Measurements from ENCODE around the gene ZSCAN10. TPM values are rescaled to one million over a fixed set of nuclear protein-coding genes. Genes with fewer than 3 reads are reported as not detected.

The ZSCAN10 gene
- total RNA-seq, 1 experiment from 2014 or later = 0.76 TPM

DNA sequence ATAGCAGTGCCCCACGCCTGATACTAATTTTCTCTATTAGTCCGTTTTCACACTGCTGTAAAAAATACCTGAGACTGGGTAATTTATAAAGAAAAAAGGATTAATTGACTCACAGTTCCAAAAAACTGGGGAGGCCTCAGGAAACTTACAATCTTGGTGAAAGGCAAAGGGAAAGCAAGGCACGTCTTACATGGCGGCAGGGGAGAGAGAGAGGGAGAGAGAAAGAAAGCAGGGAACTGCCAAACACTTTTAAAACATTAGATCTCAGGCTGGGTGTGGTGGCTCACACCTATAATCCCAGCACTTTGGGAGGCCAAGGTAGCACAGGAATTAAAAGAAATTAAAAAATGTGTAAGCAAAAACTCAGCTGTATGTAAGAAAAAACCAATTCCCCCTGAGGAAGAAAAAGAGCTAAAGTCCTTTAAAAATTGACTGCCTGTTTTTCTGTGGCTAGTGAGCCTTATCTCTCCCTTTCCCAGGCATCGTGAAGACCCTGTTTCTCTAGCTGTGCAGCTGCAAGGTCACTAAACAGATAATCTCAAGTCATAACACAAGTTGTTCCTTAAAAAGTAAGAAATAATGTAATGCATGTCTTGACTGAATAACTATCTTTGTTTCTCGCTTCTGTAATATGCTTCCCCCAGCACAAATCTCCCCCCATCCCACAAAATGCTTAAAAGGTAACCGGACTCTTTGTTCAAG is 14.0 kb downstream of the ZSCAN10 start:
- H4K20me1 ChIP-seq (ENCODE audit: insufficient read depth) = no peaks in the 10 kb centered on the region
- BruUV-seq (replicated peaks) = no TSS peak
- ChIA-PET RAD21 (ENCODE audit: low non-redundant PET in 1 of 2, low total read pairs in 2 of 2, uncharacterized antibody in 2 of 2, unreplicated experiment in 2 of 2) (no interaction called here), POLR2A (no interaction called here), CTCF (no interaction called here)
- DNase-seq (ENCODE audit: low read depth, low spot score) (no peak), ATAC-seq (no peak)
- H2AFZ ChIP-seq (ENCODE audit: low read depth, low read length, poor library complexity, severe bottlenecking) = no peak overlapping the region
- H3K27ac ChIP-seq (ENCODE audit: low read depth, low read length) = no peak overlapping the region
- H3K4me3 ChIP-seq (replicated peaks in 1 of 2; ENCODE audit: low read depth in 1 of 2, low read length in 2 of 2) = no peak overlapping the region
- no peak overlapping the region for H3K9ac ChIP-seq (ENCODE audit: low read length)
- no peak overlapping the region for H3K4me2 ChIP-seq (ENCODE audit: low read length)
- H3K27me3 ChIP-seq (ENCODE audit: insufficient read depth, low read length) = no peaks in the 10 kb centered on the region
- H3K9me3 ChIP-seq (ENCODE audit: control insufficient read depth in 1 of 2, insufficient read depth in 1 of 2, low read depth in 1 of 2, low read length in 2 of 2) = no peaks in the 10 kb centered on the region
- H3K4me1 ChIP-seq (ENCODE audit: control insufficient read depth in 1 of 2, insufficient read depth in 2 of 2, low read length in 2 of 2) = no peaks in the 10 kb centered on the region
- no peaks in the 10 kb centered on the region for H3K9me2 ChIP-seq (ENCODE audit: insufficient read depth)
- no peaks in the 10 kb centered on the region for H3K36me3 ChIP-seq (ENCODE audit: control insufficient read depth in 1 of 2, insufficient read depth in 2 of 2, low read length in 2 of 2)
- intact Hi-C loops (cut with micrococcal nuclease) = no loop called here
- H3K79me2 ChIP-seq (ENCODE audit: insufficient read depth, low read length) = no peaks in the 10 kb centered on the region
- TF ChIP-seq FOSL1 (IDR thresholded peaks at IDR 0.05; ENCODE audit: low read depth) = no peak

DNA sequence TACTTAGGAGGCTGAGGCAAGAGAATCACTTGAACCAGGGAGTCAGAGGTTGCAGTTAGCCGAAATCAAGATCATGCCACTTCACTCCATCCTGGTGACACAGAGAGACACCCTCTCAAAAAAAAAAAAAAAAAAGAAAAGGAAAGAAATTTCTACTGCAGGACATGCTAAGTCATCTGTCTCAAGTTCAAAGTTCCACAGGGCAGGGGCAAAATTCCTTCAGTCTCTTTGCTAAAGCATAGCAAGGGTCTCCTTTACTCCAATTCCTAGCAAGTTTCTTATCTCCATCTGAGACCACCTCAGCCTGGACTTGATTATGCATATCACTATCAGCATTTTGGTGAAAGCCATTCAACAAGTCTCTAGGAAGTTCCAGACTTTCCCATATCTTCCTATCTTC is 14.6 kb downstream of the ZSCAN10 start:
- H3K4me1 ChIP-seq (ENCODE audit: control insufficient read depth in 1 of 2, insufficient read depth in 2 of 2, low read length in 2 of 2) = no peaks in the 10 kb centered on the region
- H3K27ac ChIP-seq (ENCODE audit: low read depth, low read length) = no peak overlapping the region
- no peaks in the 10 kb centered on the region for H3K79me2 ChIP-seq (ENCODE audit: insufficient read depth, low read length)
- no peaks in the 10 kb centered on the region for H3K27me3 ChIP-seq (ENCODE audit: insufficient read depth, low read length)
- H3K9ac ChIP-seq (ENCODE audit: low read length) = no peak overlapping the region
- POLR2A ChIA-PET = no interaction called here
- RAD21 ChIA-PET (ENCODE audit: low non-redundant PET in 1 of 2, low total read pairs in 2 of 2, uncharacterized antibody in 2 of 2, unreplicated experiment in 2 of 2) = no interaction called here
- BruUV-seq (replicated peaks) = no TSS peak
- no peak for DNase-seq (ENCODE audit: low read depth, low spot score)
- no peak overlapping the region for H2AFZ ChIP-seq (ENCODE audit: low read depth, low read length, poor library complexity, severe bottlenecking)
- intact Hi-C loops (cut with micrococcal nuclease) = no loop called here
- no peak overlapping the region for H3K4me2 ChIP-seq (ENCODE audit: low read length)
- H3K9me3 ChIP-seq (ENCODE audit: control insufficient read depth in 1 of 2, insufficient read depth in 1 of 2, low read depth in 1 of 2, low read length in 2 of 2) = no peaks in the 10 kb centered on the region
- H4K20me1 ChIP-seq (ENCODE audit: insufficient read depth) = no peaks in the 10 kb centered on the region
- no peak overlapping the region for H3K4me3 ChIP-seq (replicated peaks in 1 of 2; ENCODE audit: low read depth in 1 of 2, low read length in 2 of 2)
- TF ChIP-seq, protein P1, sequence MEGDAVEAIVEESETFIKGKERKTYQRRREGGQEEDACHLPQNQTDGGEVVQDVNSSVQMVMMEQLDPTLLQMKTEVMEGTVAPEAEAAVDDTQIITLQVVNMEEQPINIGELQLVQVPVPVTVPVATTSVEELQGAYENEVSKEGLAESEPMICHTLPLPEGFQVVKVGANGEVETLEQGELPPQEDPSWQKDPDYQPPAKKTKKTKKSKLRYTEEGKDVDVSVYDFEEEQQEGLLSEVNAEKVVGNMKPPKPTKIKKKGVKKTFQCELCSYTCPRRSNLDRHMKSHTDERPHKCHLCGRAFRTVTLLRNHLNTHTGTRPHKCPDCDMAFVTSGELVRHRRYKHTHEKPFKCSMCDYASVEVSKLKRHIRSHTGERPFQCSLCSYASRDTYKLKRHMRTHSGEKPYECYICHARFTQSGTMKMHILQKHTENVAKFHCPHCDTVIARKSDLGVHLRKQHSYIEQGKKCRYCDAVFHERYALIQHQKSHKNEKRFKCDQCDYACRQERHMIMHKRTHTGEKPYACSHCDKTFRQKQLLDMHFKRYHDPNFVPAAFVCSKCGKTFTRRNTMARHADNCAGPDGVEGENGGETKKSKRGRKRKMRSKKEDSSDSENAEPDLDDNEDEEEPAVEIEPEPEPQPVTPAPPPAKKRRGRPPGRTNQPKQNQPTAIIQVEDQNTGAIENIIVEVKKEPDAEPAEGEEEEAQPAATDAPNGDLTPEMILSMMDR (IDR thresholded peaks at IDR 0.05 in 2 of 3, conservative IDR thresholded peaks at IDR 0.05 in 1 of 3; ENCODE audit: borderline replicate concordance in 1 of 3, insufficient read depth in 1 of 3, low read depth in 2 of 3, low read length in 2 of 3) = no peak
- TF ChIP-seq, protein P2, sequence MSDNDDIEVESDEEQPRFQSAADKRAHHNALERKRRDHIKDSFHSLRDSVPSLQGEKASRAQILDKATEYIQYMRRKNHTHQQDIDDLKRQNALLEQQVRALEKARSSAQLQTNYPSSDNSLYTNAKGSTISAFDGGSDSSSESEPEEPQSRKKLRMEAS (IDR thresholded peaks at IDR 0.05) = no peak
- TF ChIP-seq ZNF274 (IDR thresholded peaks at IDR 0.05; ENCODE audit: low read depth, low read length) (no peak), SP1 (IDR thresholded peaks at IDR 0.05; ENCODE audit: low read depth) (no peak), ELF1 (IDR thresholded peaks at IDR 0.05; ENCODE audit: borderline replicate concordance, low read depth) (no peak), TCF7L2 (IDR thresholded peaks at IDR 0.05; ENCODE audit: borderline replicate concordance, extremely low read depth, insufficient read depth, insufficient read length) (no peak), CBX3 (IDR thresholded peaks at IDR 0.05; ENCODE audit: low read depth) (no peak), SIN3A (IDR thresholded peaks at IDR 0.05; ENCODE audit: low read depth) (no peak), POLR2A (IDR thresholded peaks at IDR 0.05; ENCODE audit: borderline replicate concordance, extremely low read depth, insufficient read depth, insufficient read length) (no peak), EZH2 (IDR thresholded peaks at IDR 0.05) (no peak), SRF (IDR thresholded peaks at IDR 0.05; ENCODE audit: low read depth) (no peak), YY1 (IDR thresholded peaks at IDR 0.05; ENCODE audit: extremely low read depth, insufficient replicate concordance, low read depth, low read length) (no peak), ZFX (IDR thresholded peaks at IDR 0.05) (no peak), CEBPB (IDR thresholded peaks at IDR 0.05; ENCODE audit: low read depth) (no peak), JUND (IDR thresholded peaks at IDR 0.05) (no peak), RAD21 (IDR thresholded peaks at IDR 0.05; ENCODE audit: low read depth) (no peak), EGR1 (IDR thresholded peaks at IDR 0.05; ENCODE audit: low read depth) (no peak)
- TF ChIP-seq, protein P3, sequence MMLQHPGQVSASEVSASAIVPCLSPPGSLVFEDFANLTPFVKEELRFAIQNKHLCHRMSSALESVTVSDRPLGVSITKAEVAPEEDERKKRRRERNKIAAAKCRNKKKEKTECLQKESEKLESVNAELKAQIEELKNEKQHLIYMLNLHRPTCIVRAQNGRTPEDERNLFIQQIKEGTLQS (IDR thresholded peaks at IDR 0.05) = no peak
- no peaks in the 10 kb centered on the region for H3K36me3 ChIP-seq (ENCODE audit: control insufficient read depth in 1 of 2, insufficient read depth in 2 of 2, low read length in 2 of 2)
- no peaks in the 10 kb centered on the region for H3K9me2 ChIP-seq (ENCODE audit: insufficient read depth)
- CTCF ChIA-PET = no interaction called here
- ATAC-seq = no peak

All from HCT116 (cell line).